GM18505 (cell line): ENCODE results near the gene MYL12A.

Experiments used
- ATAC-seq: cut with Tn5 transposase; IDR thresholded peaks from one replicate; pipeline ENCODE4 v1.9.1; 2021; ENCODE audit not compliant: unreplicated experiment
- POLR2A ChIP-seq: IDR thresholded peaks from 4 replicates; pipeline ENCODE4 v1.6.1; 2011; ENCODE audit warnings: borderline replicate concordance; ENCODE audit not compliant: insufficient read depth, insufficient read length; ENCODE audit errors: extremely low read depth

The MYL12A gene

GRCh38 chr18:3252843-3253242 is 5.2 kb downstream of the MYL12A start:
- TF ChIP-seq POLR2A, result peak; percentile 19
- ATAC-seq, result no peak

DNA sequence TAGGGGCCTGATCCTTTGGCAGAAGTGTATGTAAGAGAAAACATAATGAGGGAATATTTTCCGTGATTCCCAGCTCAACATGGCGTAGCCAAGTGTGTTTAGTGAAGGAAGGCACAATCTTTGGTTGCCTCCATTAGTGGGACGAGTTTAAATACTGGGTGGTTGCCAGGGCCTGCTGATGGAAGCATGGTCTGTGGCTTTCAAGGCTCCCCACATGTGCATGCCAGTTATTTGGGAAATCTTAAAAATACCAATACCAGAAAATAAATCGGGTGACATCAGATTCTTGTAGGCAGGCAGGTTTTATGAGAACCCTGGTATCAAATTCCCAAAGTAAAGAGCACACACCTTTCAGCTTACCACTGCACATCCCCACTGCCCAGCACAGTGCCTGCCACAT is 7.1 kb downstream of the MYL12A start:
- no peak for TF ChIP-seq POLR2A
- no peak for ATAC-seq

GRCh38 chr18:3255611-3256165 is 8.1 kb downstream of the MYL12A start:
- no peak for TF ChIP-seq POLR2A
- ATAC-seq, result no peak

DNA sequence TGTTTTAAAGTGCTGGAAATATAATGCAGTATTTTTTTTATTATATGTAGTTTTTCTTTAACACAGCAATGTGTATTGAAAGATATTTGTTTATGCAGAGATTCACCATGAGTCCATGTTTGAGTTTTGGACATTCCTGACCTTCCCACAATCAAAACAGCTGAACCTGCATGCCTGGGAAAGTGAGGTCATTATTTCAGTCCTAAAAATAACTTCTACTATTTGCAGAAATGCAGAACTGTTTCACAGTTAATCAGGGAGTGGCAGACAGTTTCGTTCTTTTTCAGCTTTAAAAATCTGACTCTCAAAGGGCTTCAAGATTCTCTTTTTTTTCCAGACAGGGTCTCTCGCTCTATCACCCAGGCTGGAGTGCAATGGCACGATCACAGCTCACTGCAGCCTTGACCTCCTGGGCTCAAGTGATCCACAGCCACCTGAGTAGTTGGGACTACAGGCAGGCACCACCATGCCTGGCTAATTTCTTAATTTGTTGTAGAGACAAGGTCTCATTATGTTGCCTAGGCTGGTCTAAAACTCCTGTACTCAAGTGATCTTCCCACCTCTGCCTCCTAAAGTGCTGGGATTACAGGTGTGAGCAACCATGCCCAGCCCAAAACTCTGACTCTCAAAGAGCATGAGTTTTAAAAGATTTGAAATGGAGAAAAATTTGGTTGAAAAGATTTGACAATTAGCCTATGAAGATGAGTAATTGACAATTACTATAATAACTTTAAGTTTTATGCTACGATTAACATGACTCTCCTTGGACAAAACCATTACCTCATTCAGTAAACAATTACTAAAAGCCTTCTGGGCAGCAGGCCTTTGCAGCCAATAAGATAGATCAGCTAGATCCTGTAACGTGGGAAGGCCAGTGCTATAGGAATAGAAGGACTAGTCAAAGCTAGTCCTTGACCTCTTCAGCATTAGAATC is 9.4 kb downstream of the MYL12A start:
- ATAC-seq, result no peak
- no peak for TF ChIP-seq POLR2A

GRCh38 chr18:3257627-3258120 is 10.1 kb downstream of the MYL12A start:
- no peak for ATAC-seq
- no peak for TF ChIP-seq POLR2A

- ATAC-seq, result no peak
- no peak for TF ChIP-seq POLR2A
These were observed 13.4 kb downstream of the MYL12A start for GRCh38 chr18:3260995-3261372.

DNA sequence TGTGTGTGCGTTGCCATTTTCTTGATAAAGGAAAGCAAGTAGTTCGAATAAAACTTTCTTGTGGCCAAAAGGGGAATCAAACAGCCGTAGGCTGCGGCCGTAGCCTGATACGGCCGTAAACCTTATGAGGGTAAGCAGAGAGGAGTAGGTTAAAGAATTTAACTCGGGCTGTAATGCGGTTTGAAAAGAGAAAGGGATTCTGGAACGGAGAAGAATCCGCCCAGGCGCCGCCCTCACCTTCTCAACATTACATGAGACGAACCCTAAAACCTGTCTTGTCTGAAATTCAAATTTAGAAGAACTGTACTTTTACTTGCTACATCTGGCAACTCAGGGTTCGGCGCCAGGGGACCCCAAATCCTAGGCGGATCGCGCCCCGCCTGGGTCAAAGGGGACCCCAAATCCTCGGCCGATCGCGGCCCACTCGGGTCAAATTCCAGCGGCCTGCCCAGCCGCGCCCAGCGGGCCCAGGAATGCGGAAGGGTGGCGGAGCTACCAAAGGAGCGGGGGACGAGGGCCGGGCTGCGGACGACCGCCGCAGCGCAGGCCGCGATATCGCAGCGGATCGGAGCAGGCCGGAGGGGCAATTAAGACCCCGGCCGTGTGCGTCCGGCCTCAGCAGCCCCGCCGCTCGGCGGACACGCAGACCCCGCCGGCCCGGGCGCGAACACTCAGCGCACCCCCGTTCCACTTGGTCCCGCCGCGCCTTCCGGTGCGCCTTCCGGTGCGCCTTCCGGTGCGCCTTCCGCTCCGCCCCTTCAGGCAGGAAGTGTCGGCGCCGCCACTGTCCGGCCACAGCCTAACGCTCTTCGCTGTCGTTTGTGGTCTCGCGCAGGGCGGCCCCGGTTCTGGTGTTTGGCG is 14.0 kb downstream of the MYL12A start, which contains the start of gene MYL12B:
TSS of gene MYL12B (plus strand) at position 761 of the 861 bp plus-strand sequence. CDS start 10,766 bp downstream, outside the sequence.
- peak; percentile 86 for ATAC-seq

DNA sequence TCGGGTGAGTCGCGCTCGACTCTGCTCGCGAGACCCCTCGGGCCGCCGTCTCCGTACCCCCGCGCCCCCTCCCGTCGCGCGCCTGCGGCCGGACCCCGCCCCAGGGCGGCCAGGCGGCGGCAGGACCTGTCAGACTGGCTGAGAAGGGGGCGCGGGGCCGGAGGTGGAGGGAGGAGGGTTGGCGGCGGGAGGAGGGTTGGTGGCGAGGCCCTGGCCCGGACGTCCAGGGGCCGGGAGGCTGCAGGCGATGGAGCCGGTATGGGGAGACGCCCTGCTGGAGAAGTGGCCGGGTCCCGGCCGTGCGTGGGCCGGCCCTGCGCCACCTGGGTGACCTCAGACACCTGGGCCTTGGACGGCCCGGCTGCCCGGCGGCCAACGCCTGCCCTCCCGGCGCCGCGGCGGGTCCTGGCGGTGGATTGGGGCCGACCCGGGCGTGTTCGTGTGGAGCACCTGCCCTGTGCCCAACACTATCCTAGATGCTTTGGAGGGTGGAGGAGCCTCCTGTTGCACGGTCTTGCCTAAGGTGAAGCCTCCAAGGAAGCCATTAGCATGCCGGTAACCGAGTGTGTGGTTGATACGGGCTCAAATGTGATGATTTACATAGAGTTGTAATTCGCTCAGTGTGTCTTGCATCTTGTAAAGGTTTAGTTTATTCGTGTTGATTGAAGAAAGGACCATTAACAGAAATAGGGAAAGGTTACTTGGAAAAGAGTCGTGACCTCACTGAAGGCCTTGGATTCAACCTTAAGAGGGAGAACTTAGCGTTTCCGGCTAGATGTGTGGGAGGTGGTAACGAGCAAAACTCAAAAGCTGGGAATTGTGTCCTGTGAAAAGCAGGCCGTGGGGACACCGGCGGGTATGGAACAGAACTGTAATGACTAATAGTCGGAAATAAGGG is 14.9 kb downstream of the MYL12A start:
- ATAC-seq, result peak; percentile 46
- TF ChIP-seq POLR2A, result no peak

More for the DNA sequence above, 14.0 kb downstream of the MYL12A start, which contains the start of gene MYL12B:
- TF ChIP-seq POLR2A, result peak; percentile 91

GRCh38 chr18:3263132-3263700 is 15.6 kb downstream of the MYL12A start:
- ATAC-seq, result no peak
- no peak for TF ChIP-seq POLR2A

DNA sequence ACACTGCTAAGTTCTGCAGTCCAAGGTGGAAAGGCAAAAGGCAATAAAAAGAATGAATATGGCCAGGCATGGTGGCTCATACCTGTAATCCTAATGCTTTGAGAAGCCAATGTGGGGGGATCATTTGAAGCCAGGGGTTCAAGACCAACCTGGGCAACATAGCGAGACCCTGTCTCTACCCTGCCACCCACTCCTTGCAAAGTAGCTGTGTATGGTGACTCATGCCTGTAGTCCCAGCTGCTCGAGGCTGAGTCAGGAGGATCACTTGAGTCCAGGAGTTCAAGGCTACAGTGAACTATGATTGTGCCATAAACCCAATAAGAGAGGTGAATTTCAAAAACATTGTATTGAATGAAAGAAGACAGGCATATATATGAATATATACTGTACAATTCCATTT is 16.8 kb downstream of the MYL12A start:
- ATAC-seq, result no peak
- TF ChIP-seq POLR2A, result no peak

DNA sequence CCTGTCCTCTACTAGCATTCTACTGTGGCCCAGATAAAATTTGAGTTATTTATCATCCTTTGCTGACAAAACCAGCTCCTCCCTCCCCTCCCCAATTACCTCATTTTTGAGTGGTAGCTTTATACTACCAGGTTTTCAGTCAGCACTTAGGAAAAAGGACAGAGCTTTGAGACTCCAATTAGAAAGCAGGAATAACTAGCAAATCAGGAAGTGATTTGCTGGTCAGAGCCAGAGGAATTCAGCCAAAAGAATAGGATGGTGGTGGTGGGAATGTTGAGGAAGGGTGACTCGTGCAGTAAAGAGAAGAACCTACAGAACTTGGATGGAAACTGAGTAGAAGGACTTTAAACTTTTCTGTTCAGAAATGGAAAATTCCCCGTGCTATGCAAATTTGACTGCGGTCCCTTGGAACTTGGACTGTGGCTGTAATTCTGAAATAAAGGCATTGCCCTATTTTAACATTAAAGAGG is 18.0 kb downstream of the MYL12A start:
- TF ChIP-seq POLR2A, result no peak
- ATAC-seq, result no peak
